HG02763 (cell line): ENCODE measurements around the gene C8G.

ENCODE experiments used
- ATAC-seq: cut with Tn5 transposase; IDR thresholded peaks from one replicate; pipeline ENCODE4 v1.9.1; 2021; ENCODE audit warnings: mild to moderate bottlenecking, moderate library complexity; ENCODE audit not compliant: unreplicated experiment

The C8G gene

GRCh38 chr9:136952876-136953770 is 8.1 kb downstream of the C8G start:
- ATAC-seq, result no peak

- ATAC-seq, result no peak
Measured at GRCh38 chr9:136953771-136954269, 8.8 kb downstream of the C8G start.

GRCh38 chr9:136954270-136955083 is 9.4 kb downstream of the C8G start:
- ATAC-seq, result no peak

GRCh38 chr9:136955202-136955942 is 10.3 kb downstream of the C8G start:
- no peak for ATAC-seq

GRCh38 chr9:136955943-136956335 is 10.9 kb downstream of the C8G start:
- ATAC-seq, result no peak

- ATAC-seq, result no peak
Measured at GRCh38 chr9:136956604-136957003, 11.6 kb downstream of the C8G start.

- no peak for ATAC-seq
Measured at GRCh38 chr9:136957461-136957860, 12.4 kb downstream of the C8G start.

GRCh38 chr9:136957901-136958300 is 12.9 kb downstream of the C8G start:
- ATAC-seq, result no peak

- no peak for ATAC-seq
Measured at GRCh38 chr9:136958473-136958872, 13.4 kb downstream of the C8G start.

GRCh38 chr9:136958898-136959850 is 14.1 kb downstream of the C8G start:
- no peak for ATAC-seq

GRCh38 chr9:136960212-136960937 is 15.3 kb downstream of the C8G start:
- no peak for ATAC-seq

- no peak for ATAC-seq
Measured at GRCh38 chr9:136960938-136961275, 15.9 kb downstream of the C8G start.

GRCh38 chr9:136961279-136962065 is 16.4 kb downstream of the C8G start:
- no peak for ATAC-seq

- ATAC-seq, result no peak
Measured at GRCh38 chr9:136962163-136962562, 17.1 kb downstream of the C8G start.

GRCh38 chr9:136962701-136963248 is 17.7 kb downstream of the C8G start:
- no peak for ATAC-seq

- no peak for ATAC-seq
Measured at GRCh38 chr9:136963341-136963740, 18.3 kb downstream of the C8G start.

GRCh38 chr9:136963751-136964150 is 18.7 kb downstream of the C8G start:
- ATAC-seq, result no peak

GRCh38 chr9:136964171-136964689 is 19.2 kb downstream of the C8G start:
- no peak for ATAC-seq
